ENCODE results near the gene RBM4B.

The RBM4B gene

GRCh38 chr11:66639066-66639813 is 38.4 kb downstream of the RBM4B start:
- peak; percentile 65 for DNase-seq

- peak; percentile 100 for DNase-seq
Measured at GRCh38 chr11:66638177-66639065, 39.3 kb downstream of the RBM4B start, which contains the start of gene RBM4. TSS of gene RBM4 (plus strand) at chr11:66638703. CDS start at chr11:66639712, 1,009 bp downstream.

- DNase-seq, result peak; percentile 24
Measured at GRCh38 chr11:66637557-66638176, 40.0 kb downstream of the RBM4B start.

- DNase-seq, result no peak
Measured at GRCh38 chr11:66636411-66636810, 41.3 kb downstream of the RBM4B start.

GRCh38 chr11:66632952-66633351 is 44.7 kb downstream of the RBM4B start:
- no peak for DNase-seq

- no peak for DNase-seq
Measured at GRCh38 chr11:66631883-66632282, 45.8 kb downstream of the RBM4B start.

- no peak for DNase-seq
Measured at GRCh38 chr11:66629356-66629755, 48.3 kb downstream of the RBM4B start.

- no peak for DNase-seq
Measured at GRCh38 chr11:66628061-66628603, 49.6 kb downstream of the RBM4B start.

GRCh38 chr11:66626926-66627325 is 50.8 kb downstream of the RBM4B start:
- DNase-seq, result no peak

GRCh38 chr11:66626382-66626781 is 51.3 kb downstream of the RBM4B start:
- no peak for DNase-seq

GRCh38 chr11:66625752-66626149 is 51.9 kb downstream of the RBM4B start:
- DNase-seq, result no peak

- DNase-seq, result no peak
Measured at GRCh38 chr11:66625041-66625751, 52.5 kb downstream of the RBM4B start.

- DNase-seq, result no peak
Measured at GRCh38 chr11:66624450-66624849, 53.2 kb downstream of the RBM4B start.

- DNase-seq, result peak; percentile 78
Measured at GRCh38 chr11:66619080-66619554, 58.6 kb downstream of the RBM4B start.

GRCh38 chr11:66617155-66617834 is 60.4 kb downstream of the RBM4B start:
- no peak for DNase-seq

GRCh38 chr11:66616379-66617154 is 61.1 kb downstream of the RBM4B start, which contains the start of gene RBM14:
TSS of gene RBM14 (plus strand) at chr11:66616630. CDS start at chr11:66616721, 91 bp downstream.
- DNase-seq, result peak; percentile 100

Data from hematopoietic multipotent progenitor cell treated with erythropoietin and hydrocortisone succinate and interleukin-3 and kit ligand, for 4 days (in vitro differentiated cells).